SW480 (cell line): ENCODE data around the gene UBQLN4.
"Not testable (repeated sequence)": the region's sequence is repeated elsewhere in the genome, so short reads cannot be mapped to it uniquely, and the experiment has no call there.

Source experiments
- DNase-seq: peaks from one replicate; pipeline ENCODE4 v3.0.0-alpha.2; 2016; ENCODE audit warnings: low spot score

UBQLN4 gene

DNA sequence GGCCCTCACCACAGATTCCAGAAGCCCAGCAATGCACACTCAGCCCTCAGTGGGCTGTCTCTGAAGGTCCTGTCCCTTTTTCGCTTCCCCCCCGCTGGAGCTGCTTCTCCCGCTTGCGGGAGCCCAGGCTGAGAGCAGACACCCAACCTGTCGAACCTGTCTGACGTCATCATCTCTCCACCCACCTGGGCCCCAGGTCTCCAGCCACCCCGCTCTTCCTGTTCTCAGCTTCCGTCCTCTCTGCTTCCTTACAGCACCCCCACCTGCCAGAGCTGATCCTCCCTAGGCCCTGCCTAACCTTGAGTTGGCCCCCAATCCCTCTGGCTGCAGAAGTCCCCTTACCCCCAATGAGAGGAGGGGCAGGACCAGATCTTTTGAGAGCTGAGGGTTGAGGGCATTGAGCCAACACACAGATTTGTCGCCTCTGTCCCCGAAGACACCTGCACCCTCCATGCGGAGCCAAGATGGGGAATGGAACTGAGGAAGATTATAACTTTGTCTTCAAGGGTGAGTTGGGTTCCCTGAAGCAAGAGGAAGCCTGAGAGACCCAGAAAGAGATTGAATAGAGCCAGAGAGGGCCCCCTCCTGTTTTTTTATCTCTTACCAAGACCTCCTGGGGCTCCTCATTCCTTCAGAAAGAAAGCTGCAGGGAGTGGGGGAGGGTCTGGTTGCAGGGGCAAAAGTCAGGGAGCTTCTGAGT lies 7.5 kb upstream of the UBQLN4 start, which contains the start of gene RAB25:
Gene RAB25, plus strand, starts transcription at position 224 of the 700 bp plus-strand sequence. Its CDS starts 241 bp downstream, at position 465.
- DNase-seq = no peak

DNA sequence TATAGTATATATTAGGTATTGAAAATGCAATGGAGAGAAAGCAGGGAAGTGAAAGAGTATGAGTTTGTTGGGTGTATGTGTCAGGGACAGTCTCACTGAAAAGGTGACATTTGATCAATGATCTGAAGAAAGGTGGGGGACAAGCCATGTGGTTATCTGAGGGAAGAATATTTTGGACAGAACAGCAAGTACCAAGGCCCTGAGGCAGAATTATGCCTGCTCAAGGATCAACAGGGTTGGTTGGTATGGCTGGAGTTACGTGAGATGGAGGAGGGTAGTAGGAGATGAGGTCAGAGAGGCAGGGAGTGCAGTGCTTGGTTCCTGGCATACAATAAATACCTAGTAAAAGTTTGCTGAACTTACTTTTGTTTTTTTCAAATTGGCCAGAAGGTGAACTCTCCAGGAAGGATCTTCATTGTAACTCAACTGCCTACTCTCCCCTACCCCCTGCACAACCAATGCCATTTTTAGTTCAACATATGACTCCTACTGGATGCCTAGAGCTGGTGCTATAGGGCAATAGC lies 2.8 kb upstream of the UBQLN4 start:
- no peak for DNase-seq

DNA sequence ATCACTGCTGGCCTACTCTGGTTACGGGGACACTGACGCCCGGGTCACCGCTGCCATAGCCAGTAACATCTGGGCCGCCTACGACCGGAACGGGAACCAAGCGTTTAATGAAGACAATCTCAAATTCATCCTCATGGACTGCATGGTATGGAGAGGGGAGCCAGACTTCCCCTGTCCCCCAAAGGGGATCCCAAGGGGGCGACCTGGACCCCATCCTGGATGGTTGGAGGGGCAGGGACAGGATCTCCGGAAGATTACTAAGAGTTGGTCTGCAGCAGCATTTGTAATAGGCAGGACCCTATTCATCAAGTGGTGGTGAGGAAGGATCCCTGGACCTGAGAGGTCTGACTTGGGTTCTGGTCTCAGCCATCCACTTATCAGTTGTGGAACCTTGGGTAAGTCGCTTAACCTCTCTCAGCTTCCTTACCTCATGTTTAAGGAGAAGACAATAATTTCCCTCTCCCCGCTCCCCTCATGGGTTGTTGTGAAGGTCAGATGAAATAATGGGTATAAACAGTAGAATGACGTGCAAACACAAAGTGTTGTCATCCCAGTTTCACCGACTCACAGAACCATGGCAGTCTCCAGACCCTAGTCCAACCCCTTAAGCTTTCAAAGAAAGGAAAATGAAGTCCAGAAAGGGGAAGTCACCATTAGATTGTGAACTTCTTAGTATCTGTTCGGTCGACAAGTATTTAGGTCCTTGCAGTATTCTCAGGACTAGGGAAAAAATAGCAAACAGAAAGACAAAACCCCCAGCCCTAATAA lies 1.9 kb upstream of the UBQLN4 start:
- DNase-seq = no peak

DNA sequence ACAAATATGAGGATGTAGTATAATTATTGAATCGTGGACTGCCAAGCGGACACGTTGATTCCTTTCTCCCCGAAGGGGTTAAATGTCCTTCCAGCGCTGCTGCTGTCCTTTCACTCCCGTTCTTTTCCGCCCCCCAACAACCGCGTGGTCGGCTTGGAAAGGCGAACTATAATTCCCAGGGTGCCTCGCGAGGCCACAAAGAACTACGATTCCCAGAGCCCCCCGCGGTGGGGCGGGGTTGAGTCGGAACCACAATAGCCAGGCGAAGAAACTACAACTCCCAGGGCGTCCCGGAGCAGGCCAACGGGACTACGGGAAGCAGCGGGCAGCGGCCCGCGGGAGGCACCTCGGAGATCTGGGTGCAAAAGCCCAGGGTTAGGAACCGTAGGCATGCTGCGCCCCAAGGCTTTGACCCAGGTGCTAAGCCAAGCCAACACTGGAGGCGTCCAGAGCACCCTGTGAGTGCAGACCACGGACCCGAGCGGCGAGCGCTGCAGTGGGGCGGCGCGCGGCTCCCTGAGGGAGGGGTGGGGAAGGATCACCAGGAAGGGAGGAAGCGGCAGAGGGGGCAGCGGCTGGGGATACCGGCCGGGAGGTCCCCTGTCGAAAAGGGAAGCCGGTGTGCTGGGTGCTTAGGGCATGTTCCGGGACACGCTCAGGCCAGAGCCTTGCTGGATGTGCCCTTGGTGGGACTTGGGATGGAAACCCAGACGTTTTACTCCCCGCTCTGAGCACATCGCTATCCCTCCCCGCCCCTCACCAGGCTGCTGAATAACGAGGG lies 1.1 kb upstream of the UBQLN4 start, which contains the start of gene LAMTOR2:
Gene LAMTOR2, plus strand, starts transcription at position 283 of the 781 bp plus-strand sequence. Its CDS starts 108 bp downstream, at position 391.
- peak; percentile 96 for DNase-seq

DNA sequence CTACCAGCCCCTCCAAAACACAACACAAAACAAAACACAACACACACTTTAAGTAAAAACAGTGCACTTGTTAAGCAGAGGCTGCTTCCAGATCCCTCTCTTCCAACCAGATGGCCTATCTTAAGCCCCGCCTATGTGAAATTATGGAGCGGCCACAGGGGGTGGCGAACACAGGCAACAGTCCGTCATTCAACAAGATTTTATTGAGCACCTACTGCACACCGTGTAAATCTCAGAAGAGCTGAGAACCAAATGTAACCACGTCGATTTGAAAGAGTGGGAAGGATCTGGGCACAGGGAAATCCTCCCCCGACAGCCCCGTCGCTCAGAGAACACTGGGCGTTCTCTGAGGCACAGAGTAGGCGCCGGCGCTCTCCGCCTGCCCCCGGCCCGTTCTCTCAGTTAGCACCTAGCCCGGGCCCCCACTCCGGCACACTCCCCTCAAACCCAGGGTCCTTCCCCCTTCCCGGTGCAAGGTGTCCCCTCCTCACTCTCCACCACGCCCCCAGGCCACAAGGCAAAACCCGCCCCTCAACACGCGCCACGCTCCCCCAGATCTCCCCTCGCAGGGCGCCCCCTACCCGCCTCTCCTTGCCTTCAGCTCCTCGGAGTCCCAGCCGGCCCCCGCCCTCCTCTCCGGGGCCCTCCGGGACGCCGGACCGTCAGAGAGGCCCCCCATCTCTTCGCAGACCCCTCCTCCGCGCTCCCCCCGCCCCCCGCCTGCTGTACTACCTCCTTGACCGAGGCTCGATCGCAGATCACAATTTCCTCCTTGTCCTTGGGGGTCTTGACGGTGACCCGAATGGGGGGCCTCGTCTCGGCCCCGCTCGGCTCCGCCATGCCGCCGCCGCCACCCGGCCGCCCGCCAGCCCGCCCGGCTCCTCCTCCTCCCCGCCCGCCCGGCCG lies 483 bp downstream of the UBQLN4 start:
- DNase-seq = peak; percentile 59

DNA sequence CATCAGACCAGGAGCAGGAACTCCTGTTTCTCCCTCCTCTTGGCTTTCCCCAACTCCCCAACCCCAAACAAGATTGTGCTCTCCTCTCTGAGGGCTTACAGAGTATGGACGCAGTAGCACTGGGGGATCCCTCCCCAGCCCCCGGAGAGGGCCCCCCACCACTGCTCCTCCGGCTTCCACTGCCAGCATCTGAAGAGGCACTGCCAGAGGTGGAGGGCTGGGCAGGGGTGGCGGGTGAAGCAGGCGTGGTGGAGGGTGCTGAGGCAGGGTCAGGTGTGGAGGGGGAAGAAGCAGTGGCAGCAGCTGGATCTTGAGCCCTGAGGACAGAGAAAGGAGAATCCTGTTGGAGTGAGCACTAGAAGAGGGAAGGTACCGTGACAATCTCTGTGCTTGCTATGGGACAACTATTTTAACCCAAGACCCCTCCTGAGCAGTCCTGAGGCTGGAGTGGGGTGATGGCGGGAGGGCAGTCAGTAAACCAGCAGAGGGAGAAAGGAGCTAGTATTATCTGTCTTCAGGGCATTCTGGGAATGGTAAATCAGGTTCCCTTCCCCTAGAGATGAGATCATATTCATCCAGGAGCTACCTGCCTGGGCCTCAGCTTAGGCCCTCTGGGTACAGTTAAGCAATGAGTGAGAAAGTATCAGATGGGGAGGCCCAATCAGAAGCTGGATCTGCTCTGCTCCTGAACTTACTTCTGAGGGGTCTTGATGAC lies 2.4 kb downstream of the UBQLN4 start:
- DNase-seq = no peak

DNA sequence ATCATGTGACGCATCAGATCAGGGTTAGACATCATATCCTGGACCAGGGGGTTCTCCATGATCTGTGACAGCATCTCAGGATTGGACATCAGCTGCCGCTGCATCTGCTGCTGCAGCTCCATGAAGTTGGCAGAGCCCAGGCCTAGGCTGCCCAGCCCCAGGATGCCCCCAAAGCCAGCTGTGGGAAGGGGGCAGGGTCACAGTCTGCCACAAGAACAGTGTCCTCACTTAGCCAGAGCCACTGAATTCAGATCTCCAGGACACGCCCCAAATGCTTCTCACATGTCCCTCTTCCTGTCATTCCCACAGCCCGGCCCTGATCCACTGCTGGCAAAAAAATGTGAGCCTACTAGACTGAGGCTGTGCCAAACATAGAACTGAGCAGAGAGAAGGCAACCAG lies 3.2 kb downstream of the UBQLN4 start:
- DNase-seq = no peak

DNA sequence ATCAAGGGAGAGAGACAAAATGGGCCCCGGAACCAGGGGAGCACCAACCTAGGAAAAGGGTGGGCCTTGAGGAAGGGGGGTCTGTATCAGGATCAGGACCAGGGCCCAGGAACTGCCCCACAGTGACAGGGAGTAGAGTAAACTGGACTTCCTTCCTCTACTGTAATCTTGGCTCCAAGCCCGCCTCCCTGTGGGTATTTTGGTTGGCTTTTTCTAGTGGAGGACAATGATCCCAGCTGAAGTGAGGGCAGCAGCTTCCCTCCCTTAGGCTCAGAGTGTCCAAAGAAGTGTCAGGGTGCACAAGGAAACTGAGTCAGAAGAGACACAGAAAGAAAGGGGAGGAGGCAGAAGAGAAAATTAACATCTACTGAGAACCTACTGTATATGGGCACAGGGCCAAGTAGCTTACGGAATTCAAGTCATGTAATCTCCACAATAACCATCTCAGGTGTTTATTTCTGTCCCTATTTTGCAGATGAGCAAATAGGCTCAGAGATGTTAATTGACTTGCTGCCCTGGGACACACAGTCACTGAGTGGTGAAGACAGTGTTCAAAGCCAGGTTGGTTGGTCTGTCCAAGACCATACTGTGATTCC lies 4.8 kb downstream of the UBQLN4 start:
- no peak for DNase-seq

DNA sequence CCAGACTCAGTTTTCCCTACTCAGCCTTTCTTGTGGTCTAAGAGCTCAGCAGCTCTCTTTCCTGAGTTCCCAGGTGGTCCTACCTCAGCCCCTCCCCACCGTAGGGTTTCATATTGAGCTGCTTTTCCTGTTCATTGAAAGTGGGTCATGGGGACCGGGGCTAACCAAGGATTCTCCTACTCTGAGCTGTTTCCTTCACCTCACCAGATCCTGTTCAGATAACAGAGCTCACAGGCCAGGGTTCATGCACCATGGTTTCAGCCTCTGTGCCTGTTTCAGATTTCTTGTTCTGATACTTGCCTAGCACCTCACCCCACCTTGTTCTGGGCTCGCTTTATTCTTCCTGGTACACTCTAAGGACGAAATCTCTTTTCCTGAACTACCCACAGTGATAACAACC lies 8.5 kb downstream of the UBQLN4 start:
- DNase-seq = no peak

DNA sequence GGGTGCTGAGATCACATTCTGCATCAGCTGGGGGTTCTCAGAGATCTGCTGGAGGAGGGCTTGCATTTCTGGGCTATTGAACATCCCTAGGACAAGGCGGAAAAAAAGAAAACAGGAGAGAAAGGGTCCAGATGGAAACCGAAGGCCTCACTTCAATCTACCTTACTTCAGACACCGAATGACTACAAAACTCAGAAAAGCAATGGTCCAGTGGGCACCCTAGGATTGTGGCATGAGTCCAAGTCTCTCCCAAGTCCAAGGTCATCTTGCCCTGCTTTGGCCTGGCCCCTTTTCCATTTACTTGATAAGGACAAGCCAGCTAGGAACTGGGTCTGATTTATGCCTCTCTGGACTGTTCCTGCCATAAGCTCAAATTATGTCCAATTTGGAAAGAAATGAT lies 10.8 kb downstream of the UBQLN4 start:
- no peak for DNase-seq

DNA sequence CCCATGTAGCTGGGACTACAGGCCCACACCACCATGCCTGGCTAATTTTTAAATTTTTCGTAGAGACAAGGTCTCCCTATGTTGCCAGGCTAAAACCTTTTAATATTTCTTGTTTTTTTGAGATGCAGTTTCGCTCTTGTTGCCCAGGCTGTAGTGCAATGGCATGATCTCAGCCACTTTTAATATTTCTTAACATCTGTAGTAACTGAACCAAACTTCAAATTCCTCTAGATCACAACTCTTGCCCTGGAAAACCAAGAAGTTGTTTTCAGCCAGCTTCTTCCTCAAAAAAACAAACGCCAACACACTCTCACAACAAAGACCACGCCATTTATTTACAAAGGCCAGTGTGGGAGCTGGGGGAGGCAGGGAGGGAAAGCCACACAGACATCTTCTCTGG lies 18.6 kb downstream of the UBQLN4 start:
- DNase-seq = not testable (repeated sequence)

DNA sequence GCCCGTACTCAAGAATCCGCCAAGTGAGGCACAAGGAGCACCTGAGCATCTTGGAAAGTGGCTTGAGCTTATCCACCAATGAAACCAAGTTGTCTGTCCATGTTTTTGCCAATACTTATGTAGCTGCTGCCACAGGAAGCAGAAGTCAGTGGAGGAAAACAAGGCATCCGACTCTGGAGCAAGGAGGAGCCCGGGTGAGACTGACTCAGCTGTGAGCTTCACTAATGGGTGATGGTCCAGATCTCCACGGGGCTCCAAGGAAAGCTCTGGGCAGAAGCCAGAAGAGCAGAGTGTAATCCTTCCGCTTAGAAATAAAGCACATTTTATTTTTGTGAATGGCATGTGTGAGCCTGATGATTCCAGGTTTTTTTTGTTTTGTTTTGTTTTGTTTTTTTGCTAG lies 20.6 kb downstream of the UBQLN4 start:
- DNase-seq = no peak

DNA sequence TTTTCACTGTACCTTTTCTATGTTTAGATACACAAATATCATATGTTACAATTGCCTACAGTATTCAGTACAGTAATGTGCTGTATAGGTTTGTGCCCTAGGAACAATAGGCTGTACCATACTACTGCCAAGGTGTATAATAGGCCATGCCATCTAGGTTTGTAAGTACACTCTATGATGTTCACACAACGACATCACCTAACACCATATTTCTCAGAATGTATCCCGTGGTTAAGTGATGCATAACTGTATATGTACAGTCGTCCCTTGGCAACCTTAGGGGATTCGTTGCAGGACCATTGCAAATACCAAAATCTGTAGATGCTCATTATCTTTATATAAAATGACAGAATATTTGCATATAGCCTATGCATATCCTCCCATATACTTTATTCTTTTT lies 27.0 kb downstream of the UBQLN4 start:
- DNase-seq = no peak

DNA sequence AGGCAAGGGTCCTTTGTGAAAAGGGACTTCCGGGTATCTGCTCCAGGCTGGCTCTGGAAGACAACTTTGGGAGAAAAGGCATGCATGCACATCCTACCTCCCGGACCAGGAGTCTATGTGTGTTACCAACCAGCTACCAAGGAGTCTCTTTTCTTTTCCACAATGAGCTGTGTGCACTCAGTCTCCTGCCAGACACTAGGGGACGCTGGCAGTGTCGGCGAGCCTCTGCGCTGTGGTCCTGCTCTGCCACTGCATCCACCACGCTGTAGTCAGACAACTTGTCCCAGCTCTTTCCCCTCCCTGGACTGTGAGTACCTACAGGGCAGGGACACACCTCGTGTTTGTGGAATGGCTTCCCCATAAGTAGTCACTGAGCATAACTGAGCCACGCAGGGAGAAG lies 27.7 kb downstream of the UBQLN4 start:
- no peak for DNase-seq

DNA sequence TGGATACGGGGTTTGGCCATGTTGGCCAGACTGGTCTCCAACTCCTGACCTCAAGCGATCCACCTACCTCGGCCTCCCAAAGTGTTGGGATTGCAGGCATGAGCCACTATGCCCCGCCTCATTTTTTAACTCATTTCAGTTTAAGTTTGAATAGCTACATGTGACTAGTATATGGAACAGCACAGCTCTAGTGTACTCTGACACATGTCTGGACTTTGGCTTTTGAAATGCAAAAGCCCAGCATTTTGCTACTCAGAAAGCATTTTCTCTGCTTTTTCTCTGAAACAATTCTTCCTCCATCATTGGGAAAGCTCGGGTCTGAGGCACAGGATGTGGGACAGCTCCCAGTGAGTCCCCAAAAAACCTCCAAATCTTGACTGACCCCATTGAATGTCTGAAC lies 28.8 kb downstream of the UBQLN4 start:
- no peak for DNase-seq

DNA sequence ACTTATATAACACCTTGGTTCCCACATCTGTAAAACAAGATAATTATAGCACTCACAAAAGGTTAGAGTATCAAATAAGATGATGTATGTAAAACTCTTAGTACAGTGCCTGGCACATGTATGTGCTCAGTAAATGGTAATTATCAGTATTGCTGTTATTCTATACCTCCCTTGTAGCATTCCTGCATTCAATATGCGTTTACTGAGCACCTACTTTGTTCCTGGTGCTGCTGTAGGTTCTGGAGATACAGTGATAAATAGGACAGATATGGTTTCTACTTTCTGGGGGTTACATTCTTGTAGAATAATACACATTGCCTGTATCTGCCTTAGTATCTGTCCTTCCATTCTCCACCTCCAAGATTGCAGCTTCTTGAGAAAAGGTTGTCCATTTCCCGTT lies 31.6 kb downstream of the UBQLN4 start:
- no peak for DNase-seq

DNA sequence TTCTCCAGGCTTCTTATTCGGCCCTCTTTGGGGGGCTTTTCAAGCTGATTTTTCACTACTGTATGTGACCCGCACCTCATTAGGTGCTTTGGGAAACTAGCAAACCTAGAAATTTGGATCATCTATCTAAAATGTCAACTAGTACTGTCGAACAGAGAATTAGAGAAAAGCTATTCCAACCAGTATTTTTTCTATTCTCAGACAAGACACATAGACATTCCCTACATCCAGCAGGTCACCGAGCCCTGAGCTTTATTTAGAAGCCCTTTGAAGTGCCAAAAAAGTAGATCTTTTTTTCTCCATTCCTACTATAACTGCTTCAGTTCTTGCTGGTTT lies 32.5 kb downstream of the UBQLN4 start:
- no peak for DNase-seq

DNA sequence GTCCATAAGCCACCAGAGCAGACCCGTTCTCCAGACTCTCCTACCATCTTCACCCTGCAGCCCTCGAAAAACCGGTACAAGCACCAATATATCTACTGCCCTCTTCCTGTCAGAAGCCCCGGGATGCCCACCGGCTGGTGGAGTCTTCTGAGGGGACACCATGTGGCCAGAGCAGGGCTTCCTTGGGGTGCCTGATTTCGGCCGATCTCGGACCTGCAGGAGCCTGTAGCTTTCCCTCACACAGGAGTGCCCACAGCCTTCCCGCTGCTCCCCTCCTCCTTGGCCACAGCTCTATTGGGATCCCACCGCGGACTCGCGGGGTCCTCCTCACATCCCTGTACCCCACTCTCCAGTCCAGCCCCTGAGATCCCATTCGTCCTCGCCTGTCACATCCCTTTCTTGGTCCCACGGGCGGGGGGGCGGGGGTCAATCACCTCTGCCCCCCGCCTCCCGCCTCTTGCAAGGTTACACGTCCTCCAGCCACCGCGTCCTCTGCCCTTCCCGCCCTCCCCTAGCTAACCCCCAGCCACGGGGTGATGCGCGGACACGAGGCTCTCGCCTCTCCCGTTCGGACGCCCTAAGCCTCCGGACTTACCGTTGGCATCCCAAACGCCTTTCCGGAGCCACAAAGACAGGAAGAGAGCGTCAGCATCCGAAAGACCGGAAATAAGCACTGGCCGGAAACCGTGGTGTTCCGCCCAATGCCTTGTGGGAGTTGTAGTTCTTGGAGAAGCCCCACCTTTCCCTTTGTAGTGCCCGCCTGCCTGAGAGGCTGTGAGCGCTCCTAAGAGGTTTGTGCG lies 33.1 kb downstream of the UBQLN4 start, which contains the start of gene SSR2:
Gene SSR2, minus strand, starts transcription at position 659 of the 800 bp plus-strand sequence. CDS start 784 bp downstream, outside the sequence.
- DNase-seq = peak; percentile 91

DNA sequence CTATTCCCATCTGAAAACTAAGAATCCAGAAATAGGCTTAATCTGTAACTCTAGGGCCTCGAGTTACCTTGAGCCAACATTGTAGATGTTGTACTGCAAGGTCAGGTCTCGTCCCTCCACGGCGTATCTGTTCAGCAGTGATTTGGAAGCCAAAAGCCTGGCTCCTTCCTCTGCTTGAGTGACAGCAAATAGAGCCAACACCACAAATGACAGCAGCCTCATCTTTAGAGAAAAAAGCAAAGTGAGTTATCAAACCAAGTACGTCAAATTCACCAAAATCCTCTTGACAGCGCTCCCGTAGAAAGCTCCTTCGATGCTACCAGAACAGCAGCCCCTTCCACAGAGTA lies 33.7 kb downstream of the UBQLN4 start:
- no peak for DNase-seq

DNA sequence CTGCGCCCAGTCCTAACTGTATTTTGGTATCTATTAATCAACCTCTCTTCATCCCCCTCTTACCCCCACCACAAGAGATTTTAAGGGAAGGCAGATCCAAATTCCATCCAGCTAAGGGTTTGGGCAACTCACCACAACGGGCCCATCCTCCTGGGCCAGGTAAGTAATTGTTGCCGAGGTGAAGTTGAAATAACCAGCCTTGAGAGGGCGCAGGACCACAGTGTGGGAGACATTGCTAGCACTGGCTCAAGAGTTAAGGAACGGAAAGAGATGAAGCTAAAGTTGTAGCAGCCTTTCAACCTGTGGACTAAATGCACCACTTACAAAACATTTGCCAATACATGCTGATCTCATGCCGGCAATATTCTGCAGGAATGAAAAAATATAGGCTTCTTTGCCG lies 38.8 kb downstream of the UBQLN4 start:
- no peak for DNase-seq
